Large intestine (tissue), 1 donor: ENCODE data around the gene RPE65. TPM values are rescaled to one million over a fixed set of nuclear protein-coding genes. Genes with fewer than 3 reads are reported as not detected.

Experiments
- polyA plus RNA-seq: library from polyadenylated mRNA; unstranded; fragments of 120-200 nt; gene quantifications from one replicate; pipeline ENCODE4 v1.2.1, GENCODE V29; 2013

The RPE65 gene
- polyA plus RNA-seq, 1 donor, result 1.2 TPM

Other genes starting within 250 kb of the RPE65 start
- gene WLS, start 217.4 kb downstream of the RPE65 start, polyA plus RNA-seq, result 63.3 TPM
- gene DEPDC1, start 47.1 kb upstream of the RPE65 start, polyA plus RNA-seq, result 6.0 TPM